ENCODE results near the gene DLL3. TPM values are rescaled to one million over a fixed set of nuclear protein-coding genes. Genes with fewer than 3 reads are reported as not detected.

Gene DLL3
- total and polyA plus RNA-seq, 10 of the 15 experiments (the other 5 are each of a cell fraction or from before 2014, with no cell fraction given), result 0.18 to 2.0 (median 0.95) TPM

GRCh38 chr19:39539165-39539517 lies 40.4 kb downstream of the DLL3 start:
- Histone ChIP-seq H3K79me2 (ENCODE audit: control insufficient read depth, insufficient read depth, low read length) (peaks cover 15% of the 10 kb centered on the region), H2AFZ (ENCODE audit: control insufficient read depth, low read depth, low read length) (peak overlapping the region; percentile 97), H3K27ac (ENCODE audit: control insufficient read depth, insufficient read depth) (peak overlapping the region; percentile 80), H4K20me1 (ENCODE audit: control insufficient read depth, insufficient read depth) (no peaks in the 10 kb centered on the region), H3K36me3 (ENCODE audit: control insufficient read depth in 2 of 2, insufficient read depth in 2 of 2, low read length in 1 of 2) (no peaks in the 10 kb centered on the region), H3K9ac (ENCODE audit: control insufficient read depth, insufficient read depth, low read length) (peak overlapping the region; percentile 92), H3K4me1 (ENCODE audit: control insufficient read depth, insufficient read depth, low read length) (peaks cover 9% of the 10 kb centered on the region), H3K4me3 (peak overlapping the region; percentile 68), H3K4me2 (ENCODE audit: control insufficient read depth, insufficient read depth) (peak overlapping the region; percentile 68), H3K27me3 (replicated peaks in 1 of 2; ENCODE audit: control insufficient read depth in 2 of 2, insufficient read depth in 2 of 2, low read length in 1 of 2) (no peaks in the 10 kb centered on the region), H3K9me3 (replicated peaks; ENCODE audit: control insufficient read depth, insufficient read depth, low read length) (no peaks in the 10 kb centered on the region)
- no peak for FAIRE-seq
- 12% methylated on average over 10 of the region's 10 CpGs for WGBS (ENCODE audit: insufficient coverage, insufficient replicate concordance, low lambda C conversion rate, missing lambda C conversion rate)
- ChIA-PET POLR2A (interaction anchor here (0.9 to 1.0 kb wide), 2 partner anchors 11 to 125 kb away, joined by 4 to 6 read pairs; no protein-coding TSS in a partner anchor), SMC1A (ENCODE audit: uncharacterized antibody, unreplicated experiment) (interaction anchor here (0.9 to 1.2 kb wide), 3 partner anchors 92 to 133 kb away, joined by 3 to 7 read pairs (median 5); no protein-coding TSS in a partner anchor), CTCF (interaction anchor here (0.6 to 1.0 kb wide), 8 partner anchors 14 to 294 kb away, joined by 3 to 10 read pairs (median 3); no protein-coding TSS in a partner anchor), RAD21 (ENCODE audit: unreplicated experiment) (interaction anchor here (0.8 kb wide), 1 partner anchor 99 kb away, joined by 3 read pairs; no protein-coding TSS in a partner anchor)
- TF ChIP-seq ZBED1 (IDR thresholded peaks at IDR 0.05; ENCODE audit: borderline replicate concordance) (peak; percentile 99; the same call in 1 of the 2 replicates), IRF5 (IDR thresholded peaks at IDR 0.05; ENCODE audit: borderline replicate concordance) (no peak)
- in situ Hi-C loops (cut with MboI), result no loop called here
- DNase-seq (ENCODE audit: low read depth, low spot score), result no peak
- BruUV-seq (replicated peaks), result TSS peak; percentile 85
- intact Hi-C loops (cut with micrococcal nuclease; ENCODE audit: unreplicated experiment), result loop anchor here (10.0 kb wide), 2 partner anchors 124 to 414 kb away; partner anchors contain the start of genes PAK4 and PLEKHG2
- no peak for ATAC-seq
